GOT3 (cell line): ENCODE data around the gene YBX3.
A peak's percentile ranks its signal among the peaks of the same experiment; 100 is the strongest.

ENCODE experiments used
- DNase-seq: peaks from one replicate; lab custom pipeline; 2025; ENCODE audit warnings: mixed read lengths; lab: John Stamatoyannopoulos, UW

Gene YBX3

DNA sequence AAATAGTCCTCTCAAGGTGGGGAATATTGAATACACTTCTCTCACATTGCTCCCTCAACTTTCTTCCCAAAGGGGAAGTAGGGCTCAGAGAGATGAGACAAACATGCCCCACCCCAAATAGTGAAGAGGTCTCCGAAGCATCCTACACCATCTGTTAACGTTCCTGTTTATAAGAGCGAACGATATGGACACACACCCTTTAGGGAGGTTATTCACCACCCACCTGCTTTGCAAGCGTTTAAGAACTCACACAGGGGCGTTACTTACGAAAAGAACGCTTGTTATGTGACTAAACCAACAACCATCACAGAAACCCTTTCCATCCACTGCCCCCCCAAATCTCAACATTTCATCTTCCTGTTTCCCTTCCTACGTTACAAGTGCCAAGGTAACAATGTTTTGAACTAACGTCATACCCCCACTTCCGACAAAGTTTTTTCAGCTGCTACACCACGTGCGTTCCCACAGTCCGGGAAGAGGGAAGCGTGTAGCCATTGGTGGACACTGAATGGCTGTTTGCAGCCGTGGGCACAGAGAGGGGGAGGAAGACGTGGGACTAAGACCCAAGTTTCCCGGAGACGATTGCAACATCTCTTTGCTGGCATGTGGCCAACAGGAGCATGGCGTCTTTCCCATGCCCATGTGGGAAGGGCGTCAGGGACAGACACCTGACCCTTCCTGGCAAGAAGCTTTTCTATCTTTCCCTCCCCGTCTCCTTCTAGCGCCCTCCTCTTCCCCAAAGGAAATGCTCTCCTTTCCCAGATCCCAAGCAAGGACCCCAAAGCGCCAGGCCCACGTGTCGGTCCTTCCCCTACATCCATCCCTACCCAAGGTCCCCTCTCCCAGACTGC lies 1.2 kb downstream of the YBX3 start:
- DNase-seq, result peak; percentile 46

GRCh38 chr12:10720974-10721650 lies 2.0 kb downstream of the YBX3 start:
- no peak for DNase-seq

GRCh38 chr12:10719482-10719881 lies 3.6 kb downstream of the YBX3 start:
- DNase-seq, result no peak

- no peak for DNase-seq
Observed at GRCh38 chr12:10718279-10718821, 4.8 kb downstream of the YBX3 start.

DNA sequence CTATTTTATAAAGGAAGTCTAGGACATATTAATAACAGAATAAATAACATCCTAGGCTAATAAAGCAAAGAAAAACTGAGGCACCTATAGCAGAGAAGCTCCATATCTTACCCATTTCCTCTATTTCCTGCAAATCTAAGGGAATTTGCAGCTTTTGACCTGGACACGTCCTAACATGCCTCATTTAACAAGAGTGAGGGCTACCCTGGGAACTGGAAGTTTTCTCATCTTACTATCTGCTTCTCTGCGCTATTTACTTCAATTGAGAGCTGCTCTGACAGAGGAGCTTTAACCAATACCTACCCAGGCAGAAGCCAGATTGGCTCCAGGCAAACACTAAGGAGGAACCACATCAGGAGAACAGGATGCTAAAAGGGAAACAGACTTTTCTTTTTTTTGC lies 5.7 kb downstream of the YBX3 start:
- no peak for DNase-seq

GRCh38 chr12:10716704-10717315 lies 6.3 kb downstream of the YBX3 start:
- DNase-seq, result no peak

GRCh38 chr12:10716277-10716676 lies 6.8 kb downstream of the YBX3 start:
- DNase-seq, result no peak

DNA sequence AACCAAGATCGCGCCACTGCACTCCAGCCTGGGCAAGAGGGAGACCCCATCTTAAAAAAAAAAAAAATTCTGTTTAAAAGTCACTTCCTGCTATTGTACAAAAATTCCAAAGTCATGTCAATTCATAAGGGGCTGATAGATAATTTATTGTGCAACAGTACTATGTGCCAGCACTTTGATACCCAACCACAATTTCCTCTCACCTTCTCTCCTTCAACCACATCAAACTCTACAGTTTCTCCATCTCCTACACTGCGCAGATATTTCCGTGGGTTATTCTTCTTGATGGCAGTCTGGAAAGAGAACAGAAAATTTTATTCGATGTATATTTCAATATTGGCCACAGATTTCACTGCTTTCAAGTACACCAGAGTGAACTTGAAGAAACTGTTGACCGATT lies 7.6 kb downstream of the YBX3 start:
- DNase-seq, result no peak

DNA sequence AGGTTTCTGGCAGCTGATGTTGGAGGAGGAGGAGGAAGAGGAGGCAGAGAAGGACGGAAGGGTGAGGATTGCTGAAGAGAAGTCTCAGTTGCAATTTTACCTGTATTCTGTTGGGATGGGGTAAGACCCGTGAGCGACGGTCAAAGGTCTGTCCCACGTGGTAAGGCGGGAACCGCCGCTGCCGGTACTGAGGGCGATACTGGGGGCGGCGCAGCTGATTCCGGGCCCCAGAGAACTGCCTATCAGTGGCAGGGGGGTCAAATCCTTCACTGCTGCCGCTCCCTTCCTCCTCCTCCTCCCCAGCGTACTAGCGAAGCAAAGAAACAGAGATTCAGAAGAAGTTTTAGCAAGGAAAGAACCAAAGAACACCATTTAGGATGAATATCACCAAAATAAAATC lies 13.3 kb downstream of the YBX3 start:
- no peak for DNase-seq

DNA sequence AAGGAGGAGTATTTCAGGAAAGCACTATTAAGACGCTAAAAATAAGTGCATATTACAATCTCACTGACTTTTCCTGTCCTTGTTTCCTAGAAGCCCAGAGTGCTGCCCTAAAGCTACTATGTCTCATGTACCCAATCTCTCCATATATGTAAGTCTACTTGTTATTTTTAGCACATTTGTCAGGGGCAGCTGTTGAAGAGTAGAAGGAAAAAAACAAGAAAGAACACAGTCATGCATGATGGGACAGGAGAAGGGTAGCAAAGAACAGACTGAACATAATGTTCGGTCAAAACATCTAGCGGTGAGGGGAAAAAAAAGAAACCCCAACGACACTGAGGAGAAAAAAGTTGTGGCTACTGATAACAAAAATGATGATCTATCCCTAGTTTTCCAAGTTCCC lies 14.3 kb downstream of the YBX3 start:
- no peak for DNase-seq

DNA sequence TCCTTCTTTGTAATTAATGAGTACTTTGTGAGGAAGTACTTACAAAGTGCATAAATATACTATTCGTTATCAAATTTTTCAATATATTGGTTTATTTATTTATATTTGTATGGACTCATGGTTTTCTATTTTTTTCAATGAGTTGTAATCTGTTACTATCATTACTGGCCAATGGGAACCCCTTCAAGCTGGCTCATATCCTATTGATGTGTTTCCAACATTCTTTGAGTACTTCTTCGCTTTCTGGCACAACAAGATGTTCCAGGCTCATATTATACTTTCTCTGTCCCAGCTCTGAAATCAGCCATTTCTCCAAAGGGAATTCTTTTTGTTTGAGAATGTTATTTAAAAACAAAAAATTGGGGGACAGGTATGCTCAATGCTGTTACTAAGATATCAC lies 17.5 kb downstream of the YBX3 start:
- DNase-seq, result no peak

- DNase-seq, result no peak
Observed at GRCh38 chr12:10701843-10702242, 21.3 kb downstream of the YBX3 start.

- no peak for DNase-seq
Observed at GRCh38 chr12:10701131-10701681, 21.9 kb downstream of the YBX3 start.

DNA sequence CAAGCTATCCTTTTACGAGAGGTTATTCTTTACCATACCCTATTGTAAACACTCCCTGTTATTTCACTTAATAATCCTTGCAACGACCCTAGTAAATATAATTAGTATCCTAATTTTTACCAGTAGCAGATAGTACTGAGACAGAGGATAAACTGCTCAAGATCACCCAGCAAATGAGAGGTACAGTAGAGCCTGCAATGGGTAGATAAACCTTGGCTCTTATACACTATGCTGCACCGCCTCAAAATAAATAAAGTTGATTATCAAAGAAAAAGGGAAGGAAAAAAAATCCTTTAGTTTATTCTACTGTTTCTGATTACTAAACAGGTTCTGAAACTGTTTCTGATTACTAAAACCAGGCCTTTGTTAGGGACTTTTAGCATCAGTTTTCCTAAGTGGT lies 22.5 kb downstream of the YBX3 start:
- no peak for DNase-seq

- no peak for DNase-seq
Observed at GRCh38 chr12:10697862-10698261, 25.3 kb downstream of the YBX3 start.

- DNase-seq, result no peak
Observed at GRCh38 chr12:10697156-10697555, 26.0 kb downstream of the YBX3 start.

- DNase-seq, result no peak
Observed at GRCh38 chr12:10690906-10691305, 32.2 kb downstream of the YBX3 start.

DNA sequence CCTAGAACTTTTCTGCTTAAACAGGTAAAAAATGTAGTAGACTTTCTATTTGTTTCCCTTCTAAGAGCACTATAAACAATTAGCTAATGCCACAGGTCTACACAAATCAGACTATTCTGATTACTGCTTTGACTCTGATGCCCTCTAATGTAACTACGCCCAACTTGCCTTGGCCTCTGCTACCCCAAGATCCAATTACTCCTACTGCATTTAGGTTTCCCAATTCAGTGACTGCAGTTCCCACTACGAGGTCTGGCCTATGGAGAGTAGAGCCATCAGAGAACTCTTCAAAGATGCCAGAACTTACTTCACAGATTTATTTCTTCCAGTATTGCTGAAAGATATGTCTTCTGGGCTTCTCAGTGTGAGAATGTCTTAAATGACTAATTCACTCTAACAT lies 34.0 kb downstream of the YBX3 start:
- no peak for DNase-seq

DNA sequence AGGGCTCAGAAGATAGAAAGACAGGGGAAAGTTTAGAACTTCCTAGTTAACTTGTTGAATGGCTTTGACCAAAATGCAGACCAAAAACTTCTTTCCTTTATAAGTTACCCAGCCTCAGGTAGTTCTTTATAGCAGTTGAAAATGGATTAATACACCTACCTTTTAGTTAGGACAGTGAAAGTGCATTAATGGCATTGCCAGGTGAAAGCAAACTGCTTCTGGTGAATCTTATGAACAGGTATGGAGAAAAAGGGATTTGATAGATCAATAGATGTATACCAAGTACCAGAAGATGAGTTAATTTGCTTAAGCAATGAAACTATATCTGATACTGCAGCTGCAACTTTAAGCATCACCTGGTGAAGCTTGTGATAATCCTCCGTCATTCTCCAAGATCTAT lies 35.1 kb downstream of the YBX3 start:
- DNase-seq, result no peak

GRCh38 chr12:10673659-10674384 lies 49.3 kb downstream of the YBX3 start, which contains the start of gene STYK1:
STYK1 (minus strand) TSS chr12:10674052; CDS start chr12:10634618, 39,434 bp downstream.
- DNase-seq, result peak; percentile 5

- DNase-seq, result no peak
Observed at GRCh38 chr12:10672231-10672868, 50.8 kb downstream of the YBX3 start.
